Mucosa of descending colon (tissue), 3 donors: ENCODE results near the gene DUSP14. TPM values are rescaled to one million over a fixed set of nuclear protein-coding genes. Genes with fewer than 3 reads are reported as not detected.

Experiments
- ATAC-seq: fragments of 200-7000 bp; cut with Tn5 transposase; one replicate; pipeline ENCODE4 v1.9.1; 2020; ENCODE audit warnings: mild to moderate bottlenecking, moderate library complexity
- DNase-seq, 3 donors: peaks; one replicate each; pipeline ENCODE4 v3.0.0-alpha.2; 2020
- H3K36me3 ChIP-seq: fragments of 200-600 bp; one replicate; pipeline ENCODE4 v1.8.0; 2021; ENCODE audit warnings: low read depth, mild to moderate bottlenecking
- H3K4me1 ChIP-seq: fragments of 200-600 bp; one replicate; pipeline ENCODE4 v1.8.0; 2021; ENCODE audit warnings: low read depth, mild to moderate bottlenecking
- H3K4me3 ChIP-seq: fragments of 200-600 bp; one replicate; pipeline ENCODE4 v1.8.0; 2021; ENCODE audit warnings: mild to moderate bottlenecking
- H3K9me3 ChIP-seq: fragments of 200-600 bp; one replicate; pipeline ENCODE4 v1.8.0; 2021; ENCODE audit warnings: mild to moderate bottlenecking
- CTCF ChIP-seq: fragments of 200-600 bp; IDR thresholded peaks from one replicate; pipeline ENCODE4 v1.8.0; 2022; ENCODE audit warnings: antibody characterized with exemption, mild to moderate bottlenecking
- intact Hi-C, 2 donors: fragments of 100-400 bp; cut with DNase I in 1 of 2; cut with micrococcal nuclease in 1 of 2; formaldehyde crosslinking; loops; one replicate each; pipeline versions ENCODE4 v1.11.0 to v1.11.1; 2022; cut with DNase I, micrococcal nuclease
- total RNA-seq, 3 donors: library from RNA; stranded (reverse); fragmentation: NEBNext Ultra II Directional in 2 of 3; extraction: Animal tissue kit (Norgen Biotek cat#: 25700) in 2 of 3; gene quantifications; one replicate each; pipeline versions ENCODE4 v1.2.1 to v1.2.4, GENCODE V29; 2021 to 2023
- donor health status: DM: no; HTN: no; CAD: no; lungs with moderate emphysema.
- donor health status: DM: no; HTN: no; CAD: no.
- donor health status: DM: no; HTN: yes; CAD: no.

DUSP14 gene
- total RNA-seq, 3 donors from 2014 or later = 0.81 to 8.2 (median 1.8) TPM

GRCh38 chr17:37545486-37545885 lies 55.8 kb downstream of the DUSP14 start:
- Histone ChIP-seq H3K4me1 (no peaks in the 10 kb centered on the region), H3K4me3 (no peak overlapping the region), H3K9me3 (no peaks in the 10 kb centered on the region), H3K36me3 (no peaks in the 10 kb centered on the region)
- no peak for DNase-seq
- no peak for TF ChIP-seq CTCF
- intact Hi-C loops = no loop called here
- ATAC-seq = no peak

- DNase-seq = no peak
- Histone ChIP-seq H3K36me3 (no peaks in the 10 kb centered on the region), H3K4me3 (no peak overlapping the region), H3K4me1 (no peaks in the 10 kb centered on the region), H3K9me3 (no peaks in the 10 kb centered on the region)
- ATAC-seq = no peak
- intact Hi-C loops = no loop called here
- TF ChIP-seq CTCF = no peak
Measured at GRCh38 chr17:37546302-37546701, 56.6 kb downstream of the DUSP14 start.

- ATAC-seq = no peak
- DNase-seq = no peak
- no peaks in the 10 kb centered on the region for H3K4me1 ChIP-seq
- TF ChIP-seq CTCF = no peak
- intact Hi-C loops = no loop called here
- no peak overlapping the region for H3K4me3 ChIP-seq
- H3K36me3 ChIP-seq = no peaks in the 10 kb centered on the region
- no peaks in the 10 kb centered on the region for H3K9me3 ChIP-seq
Measured at GRCh38 chr17:37547986-37548385, 58.3 kb downstream of the DUSP14 start.

GRCh38 chr17:37551788-37552187 lies 62.1 kb downstream of the DUSP14 start:
- no peaks in the 10 kb centered on the region for H3K4me1 ChIP-seq
- H3K36me3 ChIP-seq = no peaks in the 10 kb centered on the region
- H3K4me3 ChIP-seq = no peak overlapping the region
- no peaks in the 10 kb centered on the region for H3K9me3 ChIP-seq
- intact Hi-C loops = no loop called here
- DNase-seq (no peak), ATAC-seq (no peak)
- no peak for TF ChIP-seq CTCF

- Histone ChIP-seq H3K4me3 (no peak overlapping the region), H3K36me3 (no peaks in the 10 kb centered on the region), H3K9me3 (no peaks in the 10 kb centered on the region), H3K4me1 (no peaks in the 10 kb centered on the region)
- intact Hi-C loops = no loop called here
- TF ChIP-seq CTCF = no peak
- ATAC-seq (no peak), DNase-seq (no peak)
Measured at GRCh38 chr17:37553401-37553966, 63.8 kb downstream of the DUSP14 start.

GRCh38 chr17:37555386-37555785 lies 65.7 kb downstream of the DUSP14 start:
- intact Hi-C loops = no loop called here
- Histone ChIP-seq H3K9me3 (no peaks in the 10 kb centered on the region), H3K36me3 (no peaks in the 10 kb centered on the region), H3K4me3 (no peak overlapping the region), H3K4me1 (no peaks in the 10 kb centered on the region)
- DNase-seq = no peak
- ATAC-seq = peak; percentile 73
- TF ChIP-seq CTCF = no peak
